ENCODE measurements around the gene SLC25A25.
"Not testable (repeated sequence)": the region's sequence is repeated elsewhere in the genome, so short reads cannot be mapped to it uniquely, and the experiment has no call there.

The SLC25A25 gene

DNA sequence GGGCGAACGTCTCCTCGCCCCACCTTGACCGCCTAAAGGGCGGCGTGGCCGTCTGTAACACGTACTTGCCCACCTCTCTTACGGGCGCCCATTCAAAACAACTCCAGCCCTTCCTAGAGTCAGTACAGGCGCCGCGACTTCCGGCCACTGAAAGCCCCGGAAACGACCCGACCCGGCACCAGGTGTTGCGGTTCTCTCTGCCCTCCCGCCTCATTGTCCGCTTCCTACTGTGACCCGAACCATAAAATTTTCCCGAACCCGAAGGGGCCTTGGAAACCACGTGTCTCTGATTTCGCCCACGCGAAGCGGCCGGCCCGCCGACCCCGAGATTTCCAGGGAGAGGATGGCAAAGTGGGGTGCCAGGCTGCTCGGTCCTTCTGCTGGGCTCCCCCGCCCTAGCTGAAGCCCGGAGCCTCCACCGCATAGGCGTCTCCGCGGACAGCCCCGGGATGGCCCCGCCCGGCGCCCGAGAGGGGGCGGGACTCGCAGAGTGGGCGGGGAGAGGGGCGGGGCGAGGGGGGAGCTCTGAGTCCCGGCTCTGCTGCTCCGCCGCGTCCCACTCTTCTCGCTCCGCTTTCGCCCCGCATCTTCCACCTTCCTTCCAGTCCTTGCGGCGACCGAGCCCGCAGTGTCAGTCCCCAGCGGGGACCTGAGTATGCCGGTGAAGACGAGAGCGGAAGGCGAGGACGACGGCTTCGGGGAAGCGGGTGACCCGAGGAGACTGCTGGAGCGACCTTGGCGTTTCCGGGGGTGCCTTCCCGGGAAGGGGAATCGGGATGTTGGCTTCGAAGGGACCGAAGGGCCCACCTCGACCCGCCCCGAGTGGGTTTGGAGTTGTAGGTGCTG, 60.2 kb downstream of the SLC25A25 start:
- peak; percentile 80 to 84 for ATAC-seq

- ATAC-seq: no peak
Measured at GRCh38 chr9:128128836-128129590, 61.0 kb downstream of the SLC25A25 start.

DNA sequence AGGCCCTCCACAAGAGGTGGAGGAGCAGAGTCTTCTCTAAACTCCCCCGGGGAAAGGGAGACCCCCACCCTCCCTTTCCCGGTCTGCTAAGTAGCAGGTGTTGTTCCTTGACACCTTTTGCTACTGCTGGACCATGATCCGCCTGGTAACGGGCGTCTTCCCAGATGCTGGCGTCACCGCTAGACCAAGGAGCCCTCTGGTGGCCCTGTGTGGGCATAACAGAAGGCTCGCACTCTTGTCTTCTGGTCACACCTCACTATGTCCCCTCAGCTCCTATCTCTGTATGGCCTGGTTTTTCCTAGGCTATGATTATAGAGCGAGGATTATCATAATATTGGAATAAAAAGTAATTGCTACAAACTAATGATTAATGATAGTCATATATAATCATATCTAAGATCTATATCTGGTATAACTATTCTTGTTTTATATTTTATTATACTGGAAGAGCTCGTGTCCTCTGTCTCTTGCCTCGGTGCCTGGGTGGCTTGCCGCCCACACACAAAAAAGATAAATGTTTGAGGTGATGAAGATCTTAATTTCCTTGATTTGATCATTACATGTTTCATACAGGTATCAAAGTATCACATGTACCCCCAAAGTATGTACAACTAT, 62.1 kb downstream of the SLC25A25 start:
- ATAC-seq: not testable (repeated sequence)

DNA sequence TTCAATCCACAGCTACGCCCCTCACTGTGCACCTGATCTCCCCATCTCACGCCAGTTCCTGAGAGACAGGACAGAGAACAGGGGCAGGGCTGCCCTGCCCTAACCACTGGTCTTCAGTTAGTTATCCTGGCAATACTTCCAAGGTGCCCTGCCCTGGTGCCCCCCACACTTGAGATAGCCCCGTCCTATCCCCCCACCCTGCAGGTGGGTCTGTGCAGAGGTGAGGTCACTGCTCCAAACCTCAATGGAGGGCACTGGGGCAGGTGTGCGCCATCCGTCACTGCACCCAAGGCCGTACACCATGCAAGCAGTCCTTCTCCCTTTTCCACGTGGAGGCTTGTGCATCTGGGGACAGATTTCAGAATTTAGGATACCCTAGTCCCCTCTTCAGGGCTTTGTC, 62.6 kb downstream of the SLC25A25 start:
- not testable (repeated sequence) for ATAC-seq

DNA sequence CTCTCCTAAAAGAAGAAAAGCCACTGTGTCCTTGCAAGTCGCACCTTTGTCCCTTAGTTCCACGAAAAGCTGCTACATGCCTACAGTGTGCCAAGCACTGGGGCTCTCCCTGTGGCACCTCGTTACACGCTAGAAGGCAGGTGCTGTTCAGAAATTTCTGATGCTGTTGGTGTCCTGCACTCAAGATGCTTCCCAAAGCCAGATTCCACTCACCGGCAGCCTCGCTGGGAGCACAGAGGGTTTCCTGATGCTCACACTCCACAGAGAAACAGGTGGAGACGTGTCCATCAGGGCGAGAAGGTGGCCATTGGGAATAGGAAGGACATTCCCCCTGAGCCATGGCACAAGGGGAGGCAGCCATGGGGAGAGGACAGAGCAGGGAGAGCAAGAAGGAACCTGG, 63.3 kb downstream of the SLC25A25 start:
- ATAC-seq: not testable (repeated sequence)

DNA sequence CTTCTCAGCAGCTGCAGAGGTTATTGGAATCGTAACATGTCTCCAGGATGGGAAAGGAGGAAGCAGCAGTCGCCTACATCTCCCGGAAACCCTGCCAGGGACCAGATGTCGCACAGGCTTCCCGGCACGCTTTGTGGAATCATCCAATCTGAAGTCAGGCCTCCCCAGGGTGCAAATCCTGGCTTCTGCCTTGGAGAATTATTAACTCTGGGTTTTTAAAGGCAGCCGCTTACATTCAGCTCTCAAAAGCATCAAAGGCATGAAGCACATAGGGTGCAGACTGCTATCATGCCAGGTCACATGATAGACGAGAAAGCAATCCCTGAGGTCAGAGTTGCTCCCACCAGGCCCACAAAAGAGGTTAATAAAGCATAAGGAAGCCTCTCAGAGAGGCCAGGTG, 64.1 kb downstream of the SLC25A25 start:
- not testable (repeated sequence) for ATAC-seq

DNA sequence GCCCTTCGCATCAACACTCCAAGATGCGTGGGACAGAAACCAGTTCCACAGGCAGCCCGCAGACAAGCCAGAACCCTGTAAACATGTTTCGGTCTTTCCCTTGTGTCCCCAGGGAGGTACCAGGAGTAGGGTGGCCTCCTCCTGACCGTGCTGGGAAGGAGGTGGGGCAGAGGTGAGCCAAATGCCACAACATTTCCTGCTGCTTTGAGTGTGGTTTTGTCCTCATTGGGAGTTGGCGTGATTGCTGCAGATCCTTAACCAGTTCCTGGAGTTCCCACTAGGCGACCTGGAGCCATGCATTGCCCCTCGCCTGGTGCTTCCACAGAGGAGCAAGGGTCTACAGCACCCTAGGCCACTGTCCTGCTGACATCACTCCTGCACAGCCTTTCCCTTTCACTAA, 67.5 kb downstream of the SLC25A25 start:
- not testable (repeated sequence) for ATAC-seq

- ATAC-seq: no peak
Measured at GRCh38 chr9:128136816-128137793, 69.1 kb downstream of the SLC25A25 start.

- ATAC-seq: no peak
Measured at GRCh38 chr9:128138001-128138400, 70.0 kb downstream of the SLC25A25 start.

DNA sequence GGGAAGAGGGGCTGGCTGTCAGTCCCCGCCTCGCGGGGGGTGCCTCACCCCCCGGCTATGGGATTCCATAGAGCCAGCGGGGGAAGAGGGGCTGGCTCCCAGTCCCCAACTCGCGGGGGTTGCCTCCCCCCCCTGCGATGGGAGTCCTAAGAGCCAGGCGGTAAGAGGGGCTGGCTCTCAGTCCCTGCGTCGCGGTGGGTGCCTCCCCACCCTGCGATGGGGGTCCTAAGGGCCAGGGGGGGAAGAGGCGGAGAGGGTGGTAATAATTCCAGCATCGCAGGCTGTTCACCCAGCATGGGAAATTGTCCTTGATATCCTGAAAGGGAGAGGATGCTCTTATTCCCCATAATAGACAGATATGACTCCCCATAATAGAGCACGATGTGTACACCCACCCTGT, 71.6 kb downstream of the SLC25A25 start:
- no peak for ATAC-seq

- ATAC-seq: no peak
Measured at GRCh38 chr9:128141604-128142003, 73.6 kb downstream of the SLC25A25 start.

- no peak for ATAC-seq
Measured at GRCh38 chr9:128142061-128142460, 74.0 kb downstream of the SLC25A25 start.

DNA sequence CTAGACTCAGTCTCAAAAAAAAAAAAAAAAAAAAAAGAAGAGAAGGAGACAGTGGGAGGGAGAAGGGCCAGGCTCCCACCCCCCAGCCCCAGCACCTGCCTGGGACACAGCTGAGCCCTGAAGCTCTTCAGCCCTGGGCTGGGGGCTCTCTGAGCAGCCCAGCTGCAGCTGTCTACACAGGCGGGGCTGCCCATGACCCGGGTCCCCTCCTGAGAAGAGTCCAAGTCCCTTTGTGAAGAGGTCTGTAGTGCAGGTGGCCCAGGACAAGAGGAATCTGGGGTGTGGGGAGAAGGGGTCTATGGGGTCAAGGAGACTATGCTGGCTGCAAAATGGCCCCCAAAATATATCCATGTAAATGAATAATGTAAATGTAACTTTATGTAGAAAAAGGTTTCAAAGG, 74.6 kb downstream of the SLC25A25 start:
- no peak for ATAC-seq

DNA sequence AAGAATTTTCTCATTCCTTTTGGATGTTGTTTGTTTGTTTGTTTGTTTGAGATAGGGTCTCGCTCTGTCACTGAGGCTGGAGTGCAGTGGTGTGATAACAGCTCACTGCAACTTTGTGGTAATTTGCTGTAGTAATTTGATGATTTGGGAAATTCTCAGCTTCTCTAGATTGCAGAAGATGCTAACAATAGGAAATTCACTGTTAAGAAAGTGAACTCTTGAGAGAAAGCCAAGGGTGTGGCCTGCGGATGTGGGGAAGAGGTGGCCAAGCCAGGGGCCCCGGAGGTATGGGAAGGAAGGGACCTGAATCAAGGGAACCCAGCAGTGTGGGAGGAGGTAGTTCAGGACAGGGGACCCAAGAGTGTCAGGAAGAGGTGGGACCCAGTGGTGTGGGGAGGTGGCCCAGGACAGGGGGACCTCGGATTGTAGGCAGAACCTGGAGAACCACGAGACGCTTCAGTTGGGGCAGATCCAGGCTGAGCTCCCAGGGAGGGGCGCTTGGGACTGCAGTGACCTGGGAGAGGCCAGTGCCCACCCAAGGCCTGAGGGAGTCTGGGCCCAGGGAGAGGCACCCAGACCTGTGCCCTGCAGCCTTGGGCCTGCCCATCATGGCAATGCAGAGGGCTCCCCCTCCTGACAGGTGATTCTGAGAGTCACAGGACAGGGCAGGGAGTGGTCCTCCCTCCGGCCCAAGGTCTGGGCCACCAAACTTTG, 75.7 kb downstream of the SLC25A25 start:
- no peak for ATAC-seq

GRCh38 chr9:128144239-128145181, 76.5 kb downstream of the SLC25A25 start:
- ATAC-seq: no peak

GRCh38 chr9:128145536-128145935, 77.5 kb downstream of the SLC25A25 start:
- no peak for ATAC-seq

DNA sequence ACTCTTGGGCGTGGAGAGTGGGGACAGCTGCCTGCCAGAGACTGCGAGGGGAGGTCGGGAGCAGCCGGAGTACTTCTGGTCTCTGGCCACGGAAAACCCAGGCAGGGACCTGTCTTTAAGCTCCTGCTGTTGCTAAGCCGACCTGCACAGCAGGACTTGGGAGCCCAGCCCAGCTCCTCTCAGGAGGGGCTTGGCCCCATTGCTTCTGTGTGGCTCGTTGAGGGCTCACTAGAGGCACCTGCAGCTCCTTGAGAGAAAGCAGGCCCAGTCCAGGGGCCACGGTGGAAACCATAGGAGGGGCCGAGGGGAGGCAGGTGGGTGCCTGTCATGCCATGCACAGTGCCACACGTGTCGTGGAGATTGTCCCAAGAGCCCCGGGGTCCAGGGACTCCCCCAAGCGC, 77.9 kb downstream of the SLC25A25 start:
- no peak for ATAC-seq

- no peak for ATAC-seq
Measured at GRCh38 chr9:128146591-128147120, 78.6 kb downstream of the SLC25A25 start.

GRCh38 chr9:128148509-128149000, 80.5 kb downstream of the SLC25A25 start:
- no peak for ATAC-seq

All from activated CD4-positive, CD25-positive, alpha-beta regulatory T cell treated with anti-CD3 and anti-CD28 coated beads, Interleukin-2, amount 50 U/mL, for 24 hours (primary cell).